ENCODE results near the gene IZUMO4. TPM values are rescaled to one million over a fixed set of nuclear protein-coding genes. Genes with fewer than 3 reads are reported as not detected.

Gene IZUMO4
- total and polyA plus RNA-seq, 7 donors, result 2.3 to 8.5 (median 4.2) TPM

DNA sequence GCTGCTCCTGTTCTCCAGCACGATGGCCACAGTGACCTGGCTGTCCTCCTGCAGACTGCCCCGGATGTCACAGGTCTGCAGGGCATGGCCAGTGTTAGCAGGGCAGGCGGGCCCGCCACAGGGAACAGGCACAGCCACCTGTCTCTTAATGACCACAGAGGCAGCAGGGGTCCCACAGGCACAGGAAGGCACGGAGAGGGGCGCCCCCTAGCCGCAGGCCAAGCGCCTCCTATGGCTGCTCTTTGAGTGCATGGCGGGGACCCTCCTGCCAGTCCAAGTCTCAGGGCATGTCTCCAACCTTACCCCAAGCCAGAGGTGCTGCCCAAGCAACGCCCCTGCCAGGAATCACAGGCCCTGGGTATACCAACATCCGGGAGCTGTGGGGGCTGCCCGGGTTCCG, 14.1 kb downstream of the IZUMO4 start:
- 94% methylated on average over 13 of the region's 13 CpGs for WGBS, 2 donors

DNA sequence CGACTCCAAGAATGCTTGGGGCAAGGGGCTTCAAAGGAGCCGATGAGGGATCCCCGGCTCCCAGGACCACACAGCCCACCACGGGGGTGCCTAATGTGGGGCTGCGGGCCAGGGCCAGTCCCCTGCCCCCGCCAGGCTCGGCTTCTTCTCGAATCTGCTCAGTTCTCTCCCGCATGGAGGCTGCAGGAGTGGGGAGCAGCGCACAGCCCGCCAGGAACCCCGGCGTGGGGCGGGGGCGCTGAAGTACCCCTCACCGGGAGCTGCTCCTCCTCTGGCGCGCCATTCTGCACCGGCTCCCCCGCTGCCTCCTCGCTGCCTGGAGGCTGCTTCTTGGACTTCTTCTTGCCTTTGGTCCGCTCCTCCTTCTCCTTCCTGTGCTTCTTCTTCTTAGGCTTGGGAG, 14.7 kb downstream of the IZUMO4 start:
- no peak for DNase-seq
- H3K36me3 ChIP-seq, result peaks cover 71 to 97% (median 82%) of the 10 kb centered on the region in 4 donors
- intact Hi-C loops (cut with DNase I), result no loop called here
- TF ChIP-seq POLR2AphosphoS5 (IDR thresholded peaks at IDR 0.05), result no peak
- no peak for TF ChIP-seq EP300 (IDR thresholded peaks at IDR 0.05)
- TF ChIP-seq POLR2A (IDR thresholded peaks at IDR 0.05), result no peak
- TF ChIP-seq, protein P1, sequence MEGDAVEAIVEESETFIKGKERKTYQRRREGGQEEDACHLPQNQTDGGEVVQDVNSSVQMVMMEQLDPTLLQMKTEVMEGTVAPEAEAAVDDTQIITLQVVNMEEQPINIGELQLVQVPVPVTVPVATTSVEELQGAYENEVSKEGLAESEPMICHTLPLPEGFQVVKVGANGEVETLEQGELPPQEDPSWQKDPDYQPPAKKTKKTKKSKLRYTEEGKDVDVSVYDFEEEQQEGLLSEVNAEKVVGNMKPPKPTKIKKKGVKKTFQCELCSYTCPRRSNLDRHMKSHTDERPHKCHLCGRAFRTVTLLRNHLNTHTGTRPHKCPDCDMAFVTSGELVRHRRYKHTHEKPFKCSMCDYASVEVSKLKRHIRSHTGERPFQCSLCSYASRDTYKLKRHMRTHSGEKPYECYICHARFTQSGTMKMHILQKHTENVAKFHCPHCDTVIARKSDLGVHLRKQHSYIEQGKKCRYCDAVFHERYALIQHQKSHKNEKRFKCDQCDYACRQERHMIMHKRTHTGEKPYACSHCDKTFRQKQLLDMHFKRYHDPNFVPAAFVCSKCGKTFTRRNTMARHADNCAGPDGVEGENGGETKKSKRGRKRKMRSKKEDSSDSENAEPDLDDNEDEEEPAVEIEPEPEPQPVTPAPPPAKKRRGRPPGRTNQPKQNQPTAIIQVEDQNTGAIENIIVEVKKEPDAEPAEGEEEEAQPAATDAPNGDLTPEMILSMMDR (IDR thresholded peaks at IDR 0.05), result no peak
- no peaks in the 10 kb centered on the region for H3K4me1 ChIP-seq
- WGBS, 2 donors, result 93 to 97% methylated on average over 22 of the region's 22 CpGs
- H3K4me3 ChIP-seq, result no peak overlapping the region
- H3K27ac ChIP-seq, result no peak overlapping the region
- no peaks in the 10 kb centered on the region for H3K27me3 ChIP-seq
- H3K9me3 ChIP-seq, result no peaks in the 10 kb centered on the region

More for the DNA sequence above, 14.1 kb downstream of the IZUMO4 start:
- no peak for TF ChIP-seq POLR2A (IDR thresholded peaks at IDR 0.05)
- TF ChIP-seq, protein P1 (IDR thresholded peaks at IDR 0.05), result no peak
- no peak for TF ChIP-seq POLR2AphosphoS5 (IDR thresholded peaks at IDR 0.05)
- TF ChIP-seq EP300 (IDR thresholded peaks at IDR 0.05), result no peak
- no peak overlapping the region for H3K4me3 ChIP-seq
- H3K36me3 ChIP-seq, result peaks cover 65 to 97% (median 79%) of the 10 kb centered on the region in 4 donors
- H3K9me3 ChIP-seq, result no peaks in the 10 kb centered on the region
- intact Hi-C loops (cut with DNase I), result no loop called here
- no peaks in the 10 kb centered on the region for H3K4me1 ChIP-seq
- H3K27me3 ChIP-seq, result no peaks in the 10 kb centered on the region
- no peak overlapping the region for H3K27ac ChIP-seq
- DNase-seq, result no peak

DNA sequence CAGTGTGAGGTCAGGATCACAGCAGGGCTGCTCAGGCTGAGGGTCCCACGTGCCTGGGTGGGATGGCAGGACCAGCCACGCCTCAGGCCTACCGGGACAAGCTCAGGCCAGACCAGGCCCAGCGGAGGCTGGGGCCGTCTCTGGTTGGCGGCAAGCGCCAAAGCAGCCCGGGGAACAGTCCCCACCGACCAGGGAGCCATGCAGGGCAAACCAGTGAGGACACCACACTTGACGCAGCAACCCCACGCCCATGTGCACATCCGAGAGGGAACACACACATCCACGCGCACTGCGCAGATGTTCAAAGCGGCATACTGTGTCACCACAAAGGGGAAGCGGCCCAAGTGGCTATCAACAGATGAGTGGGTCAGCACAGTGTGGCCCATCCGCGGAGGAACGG, 15.2 kb downstream of the IZUMO4 start:
- Histone ChIP-seq H3K36me3 (peaks cover 76 to 97% (median 84%) of the 10 kb centered on the region in 4 donors), H3K4me3 (no peak overlapping the region), H3K27me3 (no peaks in the 10 kb centered on the region), H3K4me1 (no peaks in the 10 kb centered on the region), H3K27ac (no peak overlapping the region), H3K9me3 (no peaks in the 10 kb centered on the region)
- TF ChIP-seq POLR2A (IDR thresholded peaks at IDR 0.05) (no peak), POLR2AphosphoS5 (IDR thresholded peaks at IDR 0.05) (no peak), EP300 (IDR thresholded peaks at IDR 0.05) (no peak)
- TF ChIP-seq, protein P1 (IDR thresholded peaks at IDR 0.05), result no peak
- 92 to 94% methylated on average over 20 of the region's 20 CpGs for WGBS, 2 donors
- no peak for DNase-seq
- intact Hi-C loops (cut with DNase I), result no loop called here

DNA sequence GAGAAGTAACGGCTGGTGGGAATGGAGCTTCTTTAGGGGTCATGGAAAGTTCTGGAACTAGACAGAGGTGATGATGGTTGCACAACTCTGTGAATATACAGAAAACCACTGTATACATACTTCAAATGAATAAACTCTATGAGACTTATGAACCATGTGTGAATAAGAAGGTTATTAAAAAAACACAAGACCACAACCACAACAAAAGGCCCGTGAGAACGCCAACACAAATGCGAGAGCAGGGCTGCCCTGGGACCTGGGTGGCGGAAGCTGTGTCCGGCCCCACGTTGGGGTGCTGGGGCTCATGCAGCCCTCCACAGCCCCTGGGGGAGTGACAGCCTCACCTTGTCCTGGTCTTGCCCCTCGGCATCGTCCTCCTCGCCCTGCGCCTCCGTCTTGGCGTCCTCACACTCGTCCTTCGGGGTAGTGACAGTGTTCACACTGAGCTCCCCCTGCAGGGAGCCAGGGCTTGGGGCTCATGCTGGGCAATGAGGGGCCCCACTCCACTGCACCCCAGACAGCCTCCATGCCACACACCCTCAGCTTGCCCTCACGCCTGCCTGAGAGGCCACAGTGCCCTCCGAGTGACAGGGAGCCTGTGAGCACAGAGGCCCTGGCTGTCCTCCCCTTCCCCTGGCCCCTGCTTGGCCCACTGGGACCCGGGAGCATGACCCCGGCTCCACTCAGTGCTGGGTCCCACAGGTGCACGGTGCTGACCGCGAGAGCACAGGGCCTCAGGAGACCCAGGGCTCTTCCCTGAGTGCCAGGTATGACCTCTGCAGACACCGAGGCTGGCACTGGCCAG, 16.0 kb downstream of the IZUMO4 start:
- Histone ChIP-seq H3K27ac (no peak overlapping the region), H3K9me3 (no peaks in the 10 kb centered on the region), H3K4me1 (no peaks in the 10 kb centered on the region), H3K27me3 (no peaks in the 10 kb centered on the region), H3K4me3 (no peak overlapping the region), H3K36me3 (peaks cover 83 to 100% (median 91%) of the 10 kb centered on the region in 4 donors)
- DNase-seq, result no peak
- TF ChIP-seq EP300 (IDR thresholded peaks at IDR 0.05), result no peak
- no peak for TF ChIP-seq POLR2A (IDR thresholded peaks at IDR 0.05)
- no peak for TF ChIP-seq POLR2AphosphoS5 (IDR thresholded peaks at IDR 0.05)
- TF ChIP-seq, protein P1 (IDR thresholded peaks at IDR 0.05), result no peak
- 83 to 87% methylated on average over 23 of the region's 23 CpGs for WGBS, 2 donors
- intact Hi-C loops (cut with DNase I), result no loop called here
